Smooth muscle cell (in vitro differentiated cells): ENCODE data around the gene TUBGCP2. TPM values are rescaled to one million over a fixed set of nuclear protein-coding genes. Genes with fewer than 3 reads are reported as not detected.

Experiments used
- DNase-seq: peaks from one replicate; lab custom pipeline; 2025; ENCODE audit not compliant: unreplicated experiment; lab: John Stamatoyannopoulos, UW
- H2AFZ ChIP-seq: fragments of 200-600 bp; sonication (generic); 2 replicates; pipeline ENCODE4 v1.6.0; 2016; ENCODE audit warnings: antibody characterized with exemption, low read depth, mild to moderate bottlenecking
- H3F3A ChIP-seq: fragments of 200-600 bp; sonication (generic); 2 replicates; pipeline ENCODE4 v1.6.0; 2017; ENCODE audit warnings: antibody characterized with exemption, low read depth
- H3K27ac ChIP-seq: fragments of 200-600 bp; sonication (generic); 2 replicates; pipeline ENCODE4 v1.5.1; 2016; ENCODE audit warnings: low read depth, mild to moderate bottlenecking
- H3K27me3 ChIP-seq: fragments of 200-600 bp; sonication (generic); 2 replicates; pipeline ENCODE4 v1.6.1; 2016; ENCODE audit warnings: low read depth, mild to moderate bottlenecking
- H3K36me3 ChIP-seq: fragments of 200-600 bp; sonication (generic); 2 replicates; pipeline ENCODE4 v1.5.1; 2016; ENCODE audit warnings: low read depth
- H3K4me1 ChIP-seq: fragments of 200-600 bp; sonication (generic); 2 replicates; pipeline ENCODE4 v1.5.1; 2016; ENCODE audit warnings: low read depth
- H3K4me2 ChIP-seq: fragments of 200-600 bp; sonication (generic); 2 replicates; pipeline ENCODE4 v1.6.0; 2016; ENCODE audit warnings: mild to moderate bottlenecking
- H3K4me3 ChIP-seq: fragments of 200-600 bp; sonication (generic); 2 replicates; pipeline ENCODE4 v1.5.1; 2016; ENCODE audit warnings: mild to moderate bottlenecking
- H3K79me2 ChIP-seq: fragments of 200-600 bp; sonication (generic); 2 replicates; pipeline ENCODE4 v1.6.0; 2016; ENCODE audit warnings: low read depth, mild to moderate bottlenecking
- H3K9ac ChIP-seq: fragments of 200-600 bp; sonication (generic); 2 replicates; pipeline ENCODE4 v1.6.0; 2016; ENCODE audit warnings: low read depth
- H3K9me3 ChIP-seq: fragments of 200-600 bp; sonication (generic); replicated peaks from 2 replicates; pipeline ENCODE4 v1.5.1; 2016; ENCODE audit warnings: low read depth
- H4K20me1 ChIP-seq: fragments of 200-600 bp; sonication (generic); 2 replicates; pipeline ENCODE4 v1.6.0; 2016; ENCODE audit warnings: low read depth
- WGBS: methylation state at CpG from one replicate; pipeline ENCODE4 v1.1.7; 2016; ENCODE audit warnings: low lambda C conversion rate; 5-methylcytosine and 5-hydroxymethylcytosine counted together
- polyA plus RNA-seq: library from polyadenylated mRNA; unstranded; fragments of >200 nt; fragmentation: Nextera tagmentation; extraction: Ambion mirVana; gene quantifications from 2 replicates; pipeline ENCODE4 v1.2.1, GENCODE V29; 2016
- total RNA-seq: library from RNA; depleted of rRNA; stranded (reverse); fragments of >200 nt; gene quantifications from 2 replicates; pipeline ENCODE4 v1.2.3, GENCODE V29; 2014
- TF ChIP-seq, protein P1 (sequence below): fragments of 200-600 bp; sonication (generic); IDR thresholded peaks from 2 replicates; pipeline ENCODE4 v1.5.1; 2017; ENCODE audit warnings: borderline replicate concordance, mild to moderate bottlenecking, antibody characterized with exemption; ENCODE audit not compliant: insufficient read depth, poor library complexity, severe bottlenecking

The TUBGCP2 gene
- total and polyA plus RNA-seq, 2 experiments from 2014 or later, result 39.5 to 40.5 TPM

DNA sequence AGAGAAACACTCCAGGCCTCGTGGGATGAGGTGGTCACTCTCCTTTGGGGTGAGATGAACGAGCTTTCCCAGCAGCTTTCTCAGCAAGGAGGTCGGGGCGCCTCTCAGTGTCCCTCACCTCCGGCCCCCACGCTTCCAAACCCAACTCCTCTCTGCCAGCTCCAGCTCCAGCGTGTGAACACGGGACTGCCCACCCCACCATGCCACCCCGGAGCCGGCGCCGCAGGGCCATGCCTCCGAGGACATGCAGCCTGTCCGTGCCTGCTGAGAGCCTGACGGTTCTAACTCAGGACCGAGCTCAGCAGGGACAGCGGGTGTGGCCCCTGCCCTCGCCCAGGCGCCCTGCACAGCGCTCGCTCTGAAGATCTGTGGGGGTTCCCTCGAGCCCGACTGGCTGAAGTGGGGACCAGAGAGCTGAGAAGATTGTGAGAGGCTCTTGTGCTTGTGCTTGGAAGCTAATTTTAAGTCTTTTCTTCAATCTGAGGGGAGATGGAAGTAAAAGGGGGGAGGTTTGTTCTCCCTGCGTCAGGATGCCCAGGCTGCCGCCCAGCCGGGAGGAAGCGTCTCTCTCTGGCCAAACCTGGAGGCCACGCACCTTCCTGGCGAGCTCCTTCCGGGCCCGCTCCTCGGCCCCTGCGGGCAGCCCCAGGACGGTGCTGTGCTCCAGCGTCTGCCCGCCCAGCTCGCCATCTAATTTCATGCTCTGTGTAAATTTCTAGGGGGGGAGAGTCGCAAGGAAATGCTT, 26.9 kb downstream of the TUBGCP2 start:
- Histone ChIP-seq H3K36me3 (peaks cover 6% of the 10 kb centered on the region), H3K4me3 (no peak overlapping the region), H3K4me1 (peaks cover 2% of the 10 kb centered on the region), H3K27me3 (peaks cover 5% of the 10 kb centered on the region), H3F3A (peaks cover 4% of the 10 kb centered on the region), H2AFZ (no peak overlapping the region), H3K79me2 (no peaks in the 10 kb centered on the region), H3K9me3 (no peaks in the 10 kb centered on the region), H4K20me1 (peaks cover 24% of the 10 kb centered on the region), H3K27ac (no peak overlapping the region), H3K4me2 (no peak overlapping the region), H3K9ac (no peak overlapping the region)
- WGBS, result 96% methylated on average over 38 of the region's 38 CpGs
- TF ChIP-seq, protein P1, sequence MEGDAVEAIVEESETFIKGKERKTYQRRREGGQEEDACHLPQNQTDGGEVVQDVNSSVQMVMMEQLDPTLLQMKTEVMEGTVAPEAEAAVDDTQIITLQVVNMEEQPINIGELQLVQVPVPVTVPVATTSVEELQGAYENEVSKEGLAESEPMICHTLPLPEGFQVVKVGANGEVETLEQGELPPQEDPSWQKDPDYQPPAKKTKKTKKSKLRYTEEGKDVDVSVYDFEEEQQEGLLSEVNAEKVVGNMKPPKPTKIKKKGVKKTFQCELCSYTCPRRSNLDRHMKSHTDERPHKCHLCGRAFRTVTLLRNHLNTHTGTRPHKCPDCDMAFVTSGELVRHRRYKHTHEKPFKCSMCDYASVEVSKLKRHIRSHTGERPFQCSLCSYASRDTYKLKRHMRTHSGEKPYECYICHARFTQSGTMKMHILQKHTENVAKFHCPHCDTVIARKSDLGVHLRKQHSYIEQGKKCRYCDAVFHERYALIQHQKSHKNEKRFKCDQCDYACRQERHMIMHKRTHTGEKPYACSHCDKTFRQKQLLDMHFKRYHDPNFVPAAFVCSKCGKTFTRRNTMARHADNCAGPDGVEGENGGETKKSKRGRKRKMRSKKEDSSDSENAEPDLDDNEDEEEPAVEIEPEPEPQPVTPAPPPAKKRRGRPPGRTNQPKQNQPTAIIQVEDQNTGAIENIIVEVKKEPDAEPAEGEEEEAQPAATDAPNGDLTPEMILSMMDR, result no peak
- DNase-seq, result no peak

DNA sequence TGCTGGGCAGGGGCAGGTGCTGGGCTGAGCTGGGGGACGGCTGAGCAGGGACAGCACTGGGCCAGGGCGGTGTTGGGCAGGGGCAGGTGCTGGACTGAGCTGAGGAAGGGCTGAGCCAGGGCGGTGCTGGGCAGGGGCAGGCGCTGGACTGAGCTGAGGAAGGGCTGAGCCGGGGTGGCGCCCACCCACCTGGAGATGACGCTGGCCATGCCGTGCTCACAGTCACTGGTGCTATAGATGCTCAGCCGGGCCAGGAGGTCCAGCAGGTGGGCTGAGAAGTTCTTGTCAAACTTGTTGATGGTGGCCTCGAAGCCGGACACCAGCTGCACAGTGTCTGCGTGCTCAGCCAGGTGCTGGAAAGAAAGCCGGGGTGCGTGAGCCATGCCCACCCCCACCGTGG, 27.6 kb downstream of the TUBGCP2 start:
- peaks cover 17% of the 10 kb centered on the region for H4K20me1 ChIP-seq
- H3K4me2 ChIP-seq, result no peak overlapping the region
- H3K9ac ChIP-seq, result no peak overlapping the region
- H3K9me3 ChIP-seq, result no peaks in the 10 kb centered on the region
- H3K79me2 ChIP-seq, result no peaks in the 10 kb centered on the region
- no peak overlapping the region for H2AFZ ChIP-seq
- peaks cover 4% of the 10 kb centered on the region for H3F3A ChIP-seq
- TF ChIP-seq, protein P1, result no peak
- DNase-seq, result no peak
- H3K4me1 ChIP-seq, result peaks cover 8% of the 10 kb centered on the region
- no peak overlapping the region for H3K4me3 ChIP-seq
- 98% methylated on average over 13 of the region's 15 CpGs for WGBS
- H3K27ac ChIP-seq, result no peak overlapping the region
- H3K27me3 ChIP-seq, result peaks cover 12% of the 10 kb centered on the region
- H3K36me3 ChIP-seq, result peaks cover 6% of the 10 kb centered on the region

DNA sequence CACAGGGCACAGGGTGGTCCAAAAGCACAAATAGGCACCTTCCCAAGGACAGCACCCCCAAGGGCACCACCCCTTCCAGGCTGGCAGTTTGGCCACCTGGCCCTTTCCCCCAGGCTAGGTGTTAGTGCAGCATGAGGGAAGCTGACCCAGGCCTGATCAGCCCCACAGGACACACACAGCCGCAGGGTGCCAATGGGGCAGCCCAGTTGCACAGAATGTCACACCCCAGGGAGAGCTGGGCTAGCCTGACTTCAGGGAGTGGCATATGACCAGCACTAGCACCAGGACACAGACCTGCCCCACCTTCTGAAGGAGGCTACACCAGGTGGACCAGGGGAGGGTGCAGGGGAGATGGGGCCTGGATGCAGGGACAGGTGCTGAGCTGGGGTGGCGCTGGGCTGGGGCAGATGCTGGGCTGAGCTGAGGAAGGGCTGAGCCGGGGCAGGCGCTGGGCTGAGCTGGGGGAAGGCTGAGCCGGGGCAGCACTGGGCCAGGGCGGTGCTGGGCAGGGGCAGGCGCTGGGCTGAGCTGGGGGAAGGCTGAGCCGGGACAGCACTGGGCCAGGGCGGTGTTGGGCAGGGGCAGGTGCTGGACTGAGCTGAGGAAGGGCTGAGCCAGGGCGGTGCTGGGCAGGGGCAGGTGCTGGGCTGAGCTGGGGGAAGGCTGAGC, 28.1 kb downstream of the TUBGCP2 start:
- DNase-seq, result no peak
- H3K27ac ChIP-seq, result no peak overlapping the region
- peaks cover 14% of the 10 kb centered on the region for H4K20me1 ChIP-seq
- H3K4me3 ChIP-seq, result no peak overlapping the region
- peaks cover 3% of the 10 kb centered on the region for H3K36me3 ChIP-seq
- peaks cover 18% of the 10 kb centered on the region for H3K27me3 ChIP-seq
- no peak overlapping the region for H3K9ac ChIP-seq
- no peaks in the 10 kb centered on the region for H3K9me3 ChIP-seq
- H3F3A ChIP-seq, result peaks cover 4% of the 10 kb centered on the region
- 78% methylated on average over 6 of the region's 10 CpGs for WGBS
- no peaks in the 10 kb centered on the region for H3K79me2 ChIP-seq
- no peak overlapping the region for H2AFZ ChIP-seq
- H3K4me2 ChIP-seq, result no peak overlapping the region
- peaks cover 8% of the 10 kb centered on the region for H3K4me1 ChIP-seq
- TF ChIP-seq, protein P1, result no peak
